IPS-11a (cell line): ENCODE results near the gene DPP9.

Experiments used
- H3K4me3 ChIP-seq: one replicate; pipeline ENCODE4 v1.5.1; 2013; ENCODE audit warnings: low read depth, low read length, control low read depth

The DPP9 gene

DNA sequence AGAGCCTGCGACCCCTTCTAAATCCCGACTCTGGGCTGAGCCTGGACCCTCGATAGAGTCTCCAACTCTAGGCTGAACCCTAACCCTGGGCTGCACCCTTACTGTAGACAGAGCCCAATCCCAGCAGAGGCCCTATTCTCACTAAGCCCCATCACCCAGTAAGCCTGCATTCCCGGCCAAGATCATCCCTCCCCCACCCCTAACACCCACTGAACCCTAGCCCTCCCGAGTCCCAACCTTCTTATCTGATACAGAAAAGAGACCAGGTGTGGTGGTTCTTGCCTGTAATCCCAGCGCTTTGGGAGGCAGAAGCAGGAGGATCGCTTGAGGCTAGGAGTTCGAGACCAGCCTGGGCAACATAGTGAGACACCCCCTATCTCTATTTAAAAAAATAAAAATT is 86.9 kb downstream of the DPP9 start:
- no peak overlapping the region for H3K4me3 ChIP-seq

DNA sequence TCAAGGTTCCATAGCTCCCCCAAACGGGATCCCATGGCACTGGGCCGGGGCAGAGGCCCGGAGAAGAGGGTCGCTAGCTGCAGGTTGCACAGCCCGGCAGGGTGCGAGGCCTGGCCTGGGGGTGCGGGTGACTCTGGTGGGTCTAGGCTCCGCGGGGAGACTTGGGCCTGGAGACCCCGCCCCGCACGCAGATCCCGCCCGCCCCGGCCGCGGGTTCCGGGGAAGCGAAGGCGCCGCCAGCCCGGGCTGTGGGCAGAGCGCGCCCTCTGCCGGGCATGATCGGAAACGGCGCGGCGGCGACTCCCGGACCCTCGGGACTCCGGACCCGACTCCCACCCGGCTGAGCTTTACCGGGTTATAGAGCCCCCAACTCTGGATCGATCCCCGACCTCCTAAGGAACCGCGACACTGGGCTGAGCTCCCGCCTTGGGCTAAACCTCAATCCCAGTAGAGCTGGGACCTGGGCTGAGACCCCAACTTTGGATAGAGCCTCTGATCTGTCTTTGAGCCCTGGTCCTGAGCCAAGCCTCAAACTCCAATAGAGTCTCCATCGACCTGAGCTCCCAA is 87.4 kb downstream of the DPP9 start:
- peak overlapping the region; percentile 45 for H3K4me3 ChIP-seq

DNA sequence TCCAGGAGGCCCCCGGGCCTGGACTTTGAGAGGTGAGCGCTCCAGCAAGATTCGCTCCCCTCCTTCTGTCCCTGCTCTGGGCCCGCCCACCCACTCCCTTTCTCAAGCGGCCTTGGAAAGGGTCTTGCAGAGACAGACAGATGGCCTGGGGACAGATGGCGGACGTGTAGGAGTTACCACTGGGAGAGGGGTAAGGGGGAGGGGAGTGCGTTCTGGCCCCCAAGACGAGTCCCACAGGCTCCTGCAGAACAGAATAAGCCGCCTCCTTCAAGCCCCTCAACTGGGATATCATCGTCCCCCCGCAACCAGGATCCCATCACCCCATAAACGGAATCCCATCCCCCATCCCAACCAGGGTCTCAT is 87.9 kb downstream of the DPP9 start:
- peak overlapping the region; percentile 45 for H3K4me3 ChIP-seq

DNA sequence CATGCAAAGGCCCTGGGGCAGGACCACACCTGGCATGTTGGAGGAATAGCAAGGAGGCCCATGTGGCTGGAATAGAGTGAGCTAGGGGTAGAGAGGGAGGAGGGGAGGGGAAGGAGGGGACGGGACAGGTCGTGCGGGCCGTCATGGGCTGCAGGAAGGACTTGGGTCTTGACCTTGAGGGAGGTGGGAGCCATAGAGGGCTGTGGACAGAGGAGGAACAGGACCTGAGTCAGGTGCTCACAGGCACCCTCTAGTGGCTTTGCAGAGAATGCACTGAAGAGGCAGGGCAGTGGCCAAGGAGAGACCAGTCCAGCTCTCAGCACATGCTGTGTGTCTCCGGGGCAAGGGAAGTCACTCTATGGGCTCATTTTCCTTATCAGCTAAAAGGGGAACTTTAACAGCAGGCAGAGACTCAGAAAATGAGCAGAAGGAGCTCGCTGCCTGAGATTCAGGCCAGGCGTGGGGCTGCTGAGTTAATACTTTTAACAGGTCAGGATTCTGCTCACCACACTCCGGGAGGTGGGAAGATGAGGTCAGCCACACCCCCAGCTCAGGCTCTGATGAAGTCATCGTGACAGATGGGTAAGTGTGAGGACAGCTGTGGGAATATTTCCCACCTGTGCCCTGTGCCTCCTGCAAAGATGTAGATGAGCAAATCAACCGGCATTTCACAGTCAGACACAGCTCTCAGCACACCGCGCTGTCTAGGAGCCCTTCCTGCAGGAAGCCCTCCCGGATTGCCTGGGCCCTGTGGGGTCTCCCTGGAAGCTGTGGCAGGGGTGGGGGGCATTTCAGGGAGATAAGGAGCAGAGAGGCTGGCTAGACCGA is 90.3 kb downstream of the DPP9 start:
- H3K4me3 ChIP-seq = no peak overlapping the region
